Osteocyte (in vitro differentiated cells): ENCODE measurements around the gene ST7L. TPM values are rescaled to one million over a fixed set of nuclear protein-coding genes. Genes with fewer than 3 reads are reported as not detected.

Source experiments
- DNase-seq: peaks from one replicate; pipeline ENCODE4 v3.0.0; 2021; ENCODE audit warnings: mixed read lengths; ENCODE audit not compliant: unreplicated experiment; ENCODE audit errors: extremely low spot score
- H3K27ac Mint-ChIP-seq: one replicate; pipeline ENCODE4 v1.8.0; 2021; ENCODE audit warnings: mild to moderate bottlenecking, mixed read lengths; ENCODE audit not compliant: unreplicated experiment
- H3K27me3 Mint-ChIP-seq: one replicate; pipeline ENCODE4 v1.8.0; 2021; ENCODE audit warnings: mixed read lengths; ENCODE audit not compliant: unreplicated experiment
- H3K36me3 Mint-ChIP-seq: one replicate; pipeline ENCODE4 v1.8.0; 2021; ENCODE audit warnings: mixed read lengths; ENCODE audit not compliant: unreplicated experiment
- H3K4me1 Mint-ChIP-seq: one replicate; pipeline ENCODE4 v1.8.0; 2021; ENCODE audit warnings: mixed read lengths; ENCODE audit not compliant: unreplicated experiment
- H3K4me3 Mint-ChIP-seq: one replicate; pipeline ENCODE4 v1.8.0; 2021; ENCODE audit warnings: mild to moderate bottlenecking, moderate library complexity, mixed read lengths; ENCODE audit not compliant: unreplicated experiment
- H3K9me3 Mint-ChIP-seq: one replicate; pipeline ENCODE4 v1.8.0; 2021; ENCODE audit warnings: mixed read lengths; ENCODE audit not compliant: unreplicated experiment
- CTCF ChIP-seq: fragments of 200-600 bp; sonication (generic); IDR thresholded peaks from 2 replicates; pipeline ENCODE4 v1.5.0; 2021; ENCODE audit warnings: antibody characterized with exemption, mild to moderate bottlenecking, moderate library complexity
- total RNA-seq: library from RNA; stranded (reverse); gene quantifications from 2 replicates; pipeline ENCODE4 v1.2.1, GENCODE V29; 2021

ST7L gene
- total RNA-seq, 1 donor from 2014 or later: 22.4 TPM

- Mint-ChIP-seq H3K4me3 (no peak overlapping the region), H3K27ac (no peak overlapping the region)
- no peak for TF ChIP-seq CTCF
Measured at GRCh38 chr1:112511897-112512296, 107.0 kb downstream of the ST7L start.

DNA sequence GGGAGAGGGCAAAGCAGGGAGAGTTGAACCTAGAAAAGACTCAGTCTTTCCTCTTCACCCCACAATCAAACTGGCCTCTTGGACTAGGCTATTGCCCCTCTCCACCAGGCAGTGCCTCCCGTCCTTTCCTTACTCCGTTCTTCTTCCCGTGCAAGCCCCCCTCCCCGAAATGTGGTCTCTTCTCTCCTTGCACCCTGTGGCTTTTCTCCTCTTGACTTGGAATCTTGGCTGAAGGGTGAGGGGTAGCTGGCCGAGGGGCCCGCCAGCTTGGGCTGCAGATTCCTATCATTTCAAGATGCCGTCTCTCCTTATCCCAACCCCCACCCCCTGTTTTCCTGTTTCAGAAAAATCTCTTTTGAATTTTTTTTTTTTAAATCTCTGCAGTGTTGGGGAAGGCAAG is 108.6 kb downstream of the ST7L start:
- Mint-ChIP-seq H3K9me3 (no peaks in the 10 kb centered on the region), H3K27me3 (peaks cover 3% of the 10 kb centered on the region), H3K27ac (no peak overlapping the region), H3K4me1 (peaks cover 32% of the 10 kb centered on the region), H3K4me3 (no peak overlapping the region), H3K36me3 (no peaks in the 10 kb centered on the region)
- peak; percentile 74 for DNase-seq
- no peak for TF ChIP-seq CTCF

More at GRCh38 chr1:112511897-112512296, 107.0 kb downstream of the ST7L start:
- no peak for DNase-seq
- peaks cover 38% of the 10 kb centered on the region for H3K4me1 Mint-ChIP-seq
- H3K36me3 Mint-ChIP-seq: peaks cover 3% of the 10 kb centered on the region
- H3K27me3 Mint-ChIP-seq: peaks cover 3% of the 10 kb centered on the region
- no peaks in the 10 kb centered on the region for H3K9me3 Mint-ChIP-seq

DNA sequence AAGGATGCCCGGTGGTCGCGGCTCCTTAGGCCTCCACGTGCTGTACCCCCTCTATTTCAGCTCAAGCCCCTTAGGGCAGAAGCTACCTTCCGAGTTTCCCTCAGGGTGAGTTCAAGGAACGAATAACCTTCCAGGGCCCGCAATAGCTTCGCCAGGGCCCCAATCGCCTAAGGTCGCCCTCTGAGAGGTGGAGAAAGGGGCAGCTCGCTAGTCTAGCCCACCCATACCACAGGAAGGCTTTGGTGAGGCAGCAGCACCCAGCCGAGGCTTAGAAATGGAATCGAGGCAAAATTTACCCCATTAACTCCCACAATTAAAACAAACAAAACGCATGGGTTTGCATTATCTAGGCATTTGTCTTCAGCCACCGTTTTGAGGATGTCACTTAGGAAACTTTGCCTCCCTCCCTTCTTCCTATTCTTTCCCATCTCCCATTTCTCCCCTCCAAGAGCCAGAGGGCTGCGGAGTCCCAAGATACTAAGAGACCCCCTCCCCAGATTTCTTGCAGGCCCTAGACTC is 109.2 kb downstream of the ST7L start:
- Mint-ChIP-seq H3K4me3 (peak overlapping the region; percentile 57), H3K27ac (no peak overlapping the region), H3K36me3 (no peaks in the 10 kb centered on the region), H3K27me3 (peaks cover 3% of the 10 kb centered on the region), H3K9me3 (no peaks in the 10 kb centered on the region), H3K4me1 (peaks cover 30% of the 10 kb centered on the region)
- no peak for TF ChIP-seq CTCF
- no peak for DNase-seq

GRCh38 chr1:112509005-112509659 is 109.8 kb downstream of the ST7L start:
- peaks cover 27% of the 10 kb centered on the region for H3K4me1 Mint-ChIP-seq
- DNase-seq: peak; percentile 75
- H3K9me3 Mint-ChIP-seq: no peaks in the 10 kb centered on the region
- no peak overlapping the region for H3K27ac Mint-ChIP-seq
- no peak for TF ChIP-seq CTCF
- peaks cover 5% of the 10 kb centered on the region for H3K27me3 Mint-ChIP-seq
- H3K4me3 Mint-ChIP-seq: peak overlapping the region; percentile 57
- H3K36me3 Mint-ChIP-seq: no peaks in the 10 kb centered on the region

DNA sequence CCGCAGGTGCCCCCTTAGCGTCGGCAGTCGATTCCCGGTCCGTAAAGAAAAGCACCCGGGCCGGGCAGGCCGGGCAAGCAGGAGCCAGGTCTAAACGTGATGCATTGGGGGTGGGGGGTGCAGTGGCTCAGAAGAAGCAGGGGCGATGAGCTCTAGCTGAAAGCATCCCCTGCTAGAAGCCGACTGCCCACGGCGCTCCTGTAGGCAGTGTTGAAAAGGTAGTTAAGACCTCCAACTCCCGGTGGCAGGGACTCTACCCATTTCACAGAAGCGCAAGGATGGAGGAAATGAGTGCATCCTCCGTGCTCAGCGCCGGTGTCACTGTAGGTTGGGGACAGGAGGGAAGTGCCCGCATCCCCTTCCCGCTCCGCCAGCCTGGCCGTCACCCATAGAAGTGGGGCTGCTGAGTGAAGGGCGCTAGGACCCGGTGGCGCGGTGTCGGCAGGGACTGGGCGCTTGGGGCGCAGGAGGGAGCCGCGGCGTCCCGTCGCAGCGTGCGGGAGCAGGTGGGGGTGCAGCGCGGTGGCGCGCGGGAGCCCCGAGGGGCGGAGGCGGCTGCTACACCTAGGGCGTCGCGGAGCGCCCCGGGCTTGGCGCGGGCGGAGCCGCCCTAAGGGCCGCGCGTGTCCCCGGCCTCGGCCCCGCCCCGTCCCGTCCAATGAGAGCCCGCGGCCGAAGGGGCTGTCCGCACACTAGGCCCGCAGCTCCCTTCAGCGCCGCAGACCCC is 110.5 kb downstream of the ST7L start, which contains the start of gene WNT2B:
TSS of gene WNT2B (plus strand) at position 688 of the 727 bp plus-strand sequence. CDS start 298 bp downstream, outside the sequence.
- no peaks in the 10 kb centered on the region for H3K36me3 Mint-ChIP-seq
- no peak within 1 kb of the TSS for H3K27ac Mint-ChIP-seq
- no peak for DNase-seq
- H3K4me1 Mint-ChIP-seq: peaks cover 21% of the 10 kb centered on the region
- no peaks in the 10 kb centered on the region for H3K9me3 Mint-ChIP-seq
- H3K27me3 Mint-ChIP-seq: peaks cover 8% of the 10 kb centered on the region
- H3K4me3 Mint-ChIP-seq: peak within 1 kb of the TSS; percentile 73
- TF ChIP-seq CTCF: peak; percentile 9
